GM12892 (cell line): ENCODE results near the gene STKLD1. TPM values are rescaled to one million over a fixed set of nuclear protein-coding genes. Genes with fewer than 3 reads are reported as not detected.
"Not testable (repeated sequence)": the region's sequence is repeated elsewhere in the genome, so short reads cannot be mapped to it uniquely, and the experiment has no call there.

Experiments used
- DNase-seq: peaks from one replicate; pipeline ENCODE4 v3.0.0; 2011; ENCODE audit not compliant: insufficient read length
- FAIRE-seq: peaks from 2 replicates; lab custom pipeline; 2011; peaks lifted over from hg19 to GRCh38; lab: Jason Lieb, UNC
- POLR2A ChIP-seq: IDR thresholded peaks from 2 replicates; pipeline ENCODE4 v1.6.1; 2011; ENCODE audit warnings: low read depth, low read length, control low read depth
- POLR2AphosphoS5 ChIP-seq: IDR thresholded peaks from 2 replicates; pipeline ENCODE4 v1.6.1; 2011; ENCODE audit warnings: low read depth, low read length, control low read depth
- TAF1 ChIP-seq: IDR thresholded peaks from 2 replicates; pipeline ENCODE4 v1.6.1; 2011; ENCODE audit warnings: low read depth, mild to moderate bottlenecking, control low read depth, low read length, borderline replicate concordance
- polyA plus RNA-seq: library from polyadenylated mRNA; unstranded; fragments of >200 nt; gene quantifications from one replicate; pipeline ENCODE4 v1.2.1, GENCODE V29; 2012; ENCODE audit warnings: missing spikeins, inconsistent platforms; ENCODE audit not compliant: missing spikeins

STKLD1 gene
- polyA plus RNA-seq = 2.1 TPM

DNA sequence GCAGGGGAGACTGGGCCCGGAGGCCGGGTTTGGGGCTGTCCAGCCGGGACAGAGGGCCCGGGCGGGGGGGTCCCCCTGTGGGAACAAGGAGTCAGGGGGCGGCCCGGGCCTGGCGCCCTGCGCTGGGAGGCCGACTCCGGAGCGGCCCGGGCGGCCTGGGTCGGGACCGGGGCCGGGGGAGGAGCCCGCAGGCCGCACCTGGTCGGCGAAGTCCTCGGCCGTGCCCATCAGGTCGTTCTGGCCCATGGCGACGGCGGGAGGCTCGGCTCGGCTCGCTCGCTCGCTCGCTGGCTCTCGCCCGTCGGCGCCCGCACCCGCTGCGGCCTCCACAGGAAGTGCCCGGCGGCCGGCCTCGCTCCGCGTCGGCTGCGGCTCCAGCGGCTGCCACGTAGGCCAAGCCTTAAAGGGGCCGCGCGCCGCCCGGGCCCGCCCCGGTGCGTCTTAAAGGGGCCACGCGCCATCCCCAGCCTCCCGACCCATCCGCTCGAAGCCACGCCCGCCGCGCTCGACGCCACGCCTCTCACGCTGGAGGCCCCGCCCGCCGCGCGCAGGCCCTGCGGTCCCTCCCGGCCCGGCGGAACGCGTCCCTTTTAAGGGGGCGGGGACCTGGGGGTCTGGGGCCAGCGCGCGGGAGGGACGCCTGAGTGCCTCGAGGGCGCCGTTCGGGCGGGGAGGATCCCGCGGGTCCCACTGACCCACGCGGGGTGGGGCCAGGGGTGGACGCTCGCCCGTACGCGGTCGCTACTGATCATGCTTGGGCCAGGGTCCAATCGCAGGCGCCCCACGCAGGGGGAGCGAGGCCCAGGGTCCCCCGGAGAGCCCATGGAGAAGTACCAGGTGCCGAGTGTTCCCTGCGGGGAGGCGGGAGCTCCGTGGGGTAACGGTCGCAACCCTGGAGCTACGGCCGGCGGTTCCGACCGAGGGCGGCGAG, at the start of gene STKLD1, which contains the start of gene SURF4:
STKLD1 (plus strand) TSS at position 643 of the 931 bp plus-strand sequence; CDS start at position 751, 108 bp downstream.
SURF4 (minus strand) TSS at position 337 of the 931 bp plus-strand sequence; CDS start at position 246, 91 bp downstream.
- peak; percentile 91 for TF ChIP-seq POLR2A
- TF ChIP-seq POLR2AphosphoS5 = peak; percentile 82
- peak; percentile 85 for TF ChIP-seq TAF1
- FAIRE-seq = peak; percentile 95

DNA sequence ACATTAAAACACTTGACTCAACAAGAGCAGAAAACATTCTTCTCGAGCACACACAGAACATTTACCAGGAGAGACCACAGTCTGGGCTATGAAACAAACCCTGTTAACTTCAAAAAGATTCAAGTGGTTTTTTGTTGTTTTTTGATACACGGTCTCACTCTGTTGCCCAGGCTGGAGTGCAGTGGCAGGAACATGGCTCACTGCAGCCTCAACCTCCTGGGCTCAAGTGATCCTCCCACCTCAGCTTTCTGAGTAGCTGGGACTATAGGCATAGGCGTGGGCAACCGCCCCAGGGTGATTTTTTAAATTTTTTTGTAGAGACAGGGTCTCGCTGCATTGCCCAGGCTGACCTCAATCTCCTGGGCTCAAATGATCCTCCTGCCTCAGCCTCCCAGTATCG, 49.1 kb upstream of the STKLD1 start:
- not testable (repeated sequence) for DNase-seq, FAIRE-seq

More for the DNA sequence above, at the start of gene STKLD1, which contains the start of gene SURF4:
- DNase-seq = peak; percentile 100

DNA sequence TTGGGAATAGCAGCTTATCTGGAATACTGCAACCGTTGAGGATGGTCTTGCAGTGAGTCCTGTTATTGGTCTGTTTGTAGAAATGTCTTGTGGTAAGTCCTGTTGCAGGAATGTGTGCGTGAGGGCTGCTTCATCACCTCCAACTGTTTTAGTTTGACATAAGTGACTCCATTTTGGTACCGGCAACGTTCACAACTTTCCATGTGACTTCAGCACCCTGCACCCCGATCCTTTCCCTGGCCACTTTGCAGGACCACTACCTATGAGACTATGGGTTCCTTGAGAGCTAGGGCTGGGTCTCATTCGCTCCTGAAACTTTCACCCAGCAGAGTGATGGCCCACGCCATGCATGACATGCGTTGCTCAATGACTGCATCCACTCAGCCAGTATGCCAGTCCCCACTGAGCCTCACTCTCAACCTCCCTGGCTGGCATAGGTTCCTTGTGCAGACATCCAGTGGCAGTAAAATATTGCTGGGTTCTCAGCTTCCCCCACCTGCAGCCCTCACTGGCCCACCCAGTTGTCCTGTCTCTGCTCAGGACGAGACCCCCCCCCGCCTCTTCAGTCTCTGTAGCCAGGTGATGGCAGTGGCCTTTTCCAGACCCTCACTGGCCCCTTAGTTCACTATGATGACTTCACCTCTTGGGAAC, 48.2 kb upstream of the STKLD1 start:
- no peak for FAIRE-seq
- no peak for TF ChIP-seq POLR2A
- TF ChIP-seq POLR2AphosphoS5 = no peak
- TF ChIP-seq TAF1 = no peak

DNA sequence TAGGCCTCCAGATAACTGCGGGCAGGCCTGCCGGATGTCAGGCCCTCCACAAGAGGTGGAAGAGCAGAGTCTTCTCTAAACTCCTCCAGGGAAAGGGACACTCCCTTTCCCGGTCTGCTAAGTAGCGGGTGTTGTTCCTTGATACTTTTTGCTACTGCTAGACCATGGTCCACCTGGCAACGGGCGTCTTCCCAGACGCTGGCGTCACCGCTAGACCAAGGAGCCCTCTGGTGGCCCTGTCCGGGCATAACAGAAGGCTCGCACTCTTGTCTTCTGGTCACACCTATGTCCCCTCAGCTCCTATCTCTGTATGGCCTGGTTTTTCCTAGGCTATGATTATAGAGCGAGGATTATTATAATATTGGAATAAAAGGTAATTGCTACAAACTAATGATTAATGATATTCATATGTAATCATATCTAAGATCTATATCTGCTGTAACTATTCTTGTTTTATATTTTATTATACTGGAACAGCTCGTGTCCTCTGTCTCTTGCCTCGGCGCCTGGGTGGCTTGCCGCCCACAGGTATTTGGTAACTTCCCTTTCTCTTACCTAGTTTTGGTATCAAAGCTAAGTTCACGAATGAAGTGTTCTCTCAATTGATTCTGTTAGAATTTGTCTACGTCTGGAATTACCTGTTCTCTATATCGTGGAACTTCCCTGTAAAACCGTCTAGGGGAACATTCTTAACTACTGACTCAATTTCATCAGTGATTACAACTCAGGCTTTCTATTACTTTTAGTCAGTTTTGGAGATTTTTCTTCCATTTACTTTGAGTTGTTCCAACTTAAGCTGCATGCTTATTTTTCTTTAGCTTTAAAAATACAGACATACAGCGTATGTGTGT, 46.6 kb upstream of the STKLD1 start:
- DNase-seq, FAIRE-seq: not testable (repeated sequence)

More for the DNA sequence above, 48.2 kb upstream of the STKLD1 start:
- no peak for DNase-seq

DNA sequence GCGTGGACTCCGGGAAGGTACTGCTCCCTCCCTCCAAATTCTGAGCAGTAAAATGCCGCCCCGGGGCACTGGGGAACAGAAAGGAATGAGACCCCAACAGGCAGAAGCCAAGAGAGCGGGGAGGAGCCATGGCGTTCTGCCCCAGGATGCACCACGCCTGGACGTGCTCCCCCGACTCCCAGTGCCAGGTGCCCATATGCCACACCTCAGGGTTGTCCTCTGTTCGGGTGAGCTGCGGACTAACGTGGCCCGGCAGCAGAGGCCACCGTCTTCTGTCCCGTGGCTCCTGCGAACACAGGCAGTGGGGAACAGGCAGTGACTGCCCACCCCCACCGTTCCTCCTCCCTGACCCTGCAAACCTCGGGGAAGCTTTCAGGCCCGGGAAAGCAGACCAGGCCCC, 44.9 kb upstream of the STKLD1 start:
- DNase-seq = no peak
- TF ChIP-seq TAF1 (no peak), POLR2A (no peak), POLR2AphosphoS5 (no peak)
- FAIRE-seq = no peak

DNA sequence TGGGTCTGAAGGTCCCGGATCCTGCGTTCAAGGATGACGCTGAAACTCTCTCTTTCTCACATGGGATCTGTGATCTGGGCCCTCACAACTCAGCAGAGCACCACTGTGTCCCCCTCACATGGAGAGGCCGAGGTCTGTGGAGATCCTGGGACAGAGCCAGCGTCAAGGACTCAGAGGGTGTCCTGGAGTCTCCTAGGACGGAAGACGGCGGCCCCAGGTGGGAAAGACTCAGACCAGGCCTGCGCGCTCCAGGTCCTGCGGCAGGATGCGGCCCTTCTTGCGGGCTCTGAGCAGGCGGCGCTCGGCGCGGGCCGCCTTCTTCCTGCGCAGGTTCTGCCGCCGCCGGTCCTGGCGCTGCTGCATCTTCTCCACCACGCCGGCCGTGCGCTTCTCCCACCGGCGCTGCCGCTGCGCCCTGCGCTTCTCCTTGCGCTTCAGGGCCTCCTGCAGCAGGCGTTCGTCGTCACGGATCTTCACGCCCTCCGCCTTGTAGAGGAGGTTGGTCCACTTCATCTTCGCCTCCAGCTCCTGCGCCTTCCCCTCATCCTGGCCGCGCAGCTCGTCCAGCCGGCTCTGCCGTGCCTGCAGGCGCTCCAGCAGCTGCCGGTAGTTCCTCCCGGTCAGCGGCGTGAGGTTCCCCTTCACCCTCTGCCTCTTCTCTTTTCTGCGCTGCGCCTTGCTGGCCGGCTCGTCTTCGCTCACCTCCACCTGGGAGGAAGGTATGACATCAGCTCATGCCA, 44.4 kb upstream of the STKLD1 start:
- no peak for TF ChIP-seq TAF1
- TF ChIP-seq POLR2AphosphoS5 = no peak
- no peak for TF ChIP-seq POLR2A
- no peak for FAIRE-seq
- no peak for DNase-seq

DNA sequence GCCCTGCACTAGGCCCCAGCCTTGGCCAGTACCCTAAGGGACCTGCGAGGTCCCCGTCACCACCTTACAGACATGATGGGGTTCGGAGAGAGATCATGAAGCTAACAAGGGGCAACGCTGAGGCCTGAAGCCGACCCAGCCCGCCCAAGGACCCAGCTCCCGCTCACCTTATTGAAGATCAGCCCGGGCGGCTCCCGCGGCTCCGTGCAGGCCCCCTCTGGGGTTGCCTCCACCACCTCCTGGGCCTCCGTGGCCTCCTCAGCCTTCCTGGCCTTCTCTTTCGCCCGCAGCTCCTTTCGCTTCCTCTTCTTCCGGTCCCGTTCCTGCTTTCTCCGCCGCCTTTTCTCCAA, 43.8 kb upstream of the STKLD1 start:
- FAIRE-seq = no peak
- TF ChIP-seq POLR2AphosphoS5 (no peak), POLR2A (no peak), TAF1 (no peak)
- DNase-seq = no peak

DNA sequence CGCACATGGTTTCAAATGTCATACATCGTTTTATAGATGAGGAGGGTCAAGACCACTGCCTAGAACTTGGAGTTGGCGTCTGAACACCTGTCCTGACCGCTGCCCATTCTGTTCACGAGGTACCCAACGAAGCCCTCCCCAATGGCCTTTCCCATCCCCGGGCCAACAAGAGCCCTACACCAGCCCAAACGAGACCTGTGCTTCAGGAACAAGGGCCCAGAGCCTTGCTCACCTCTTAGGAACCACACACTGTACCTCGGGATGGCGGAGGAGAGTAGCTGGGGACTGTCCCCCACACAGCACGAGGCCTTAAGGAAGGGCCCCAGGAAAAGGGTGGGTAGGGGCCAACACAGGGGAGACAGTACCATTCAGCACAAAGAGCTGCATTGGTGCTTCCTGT, 43.2 kb upstream of the STKLD1 start:
- FAIRE-seq (no peak), DNase-seq (no peak)
- no peak for TF ChIP-seq TAF1
- TF ChIP-seq POLR2AphosphoS5 = no peak
- no peak for TF ChIP-seq POLR2A

DNA sequence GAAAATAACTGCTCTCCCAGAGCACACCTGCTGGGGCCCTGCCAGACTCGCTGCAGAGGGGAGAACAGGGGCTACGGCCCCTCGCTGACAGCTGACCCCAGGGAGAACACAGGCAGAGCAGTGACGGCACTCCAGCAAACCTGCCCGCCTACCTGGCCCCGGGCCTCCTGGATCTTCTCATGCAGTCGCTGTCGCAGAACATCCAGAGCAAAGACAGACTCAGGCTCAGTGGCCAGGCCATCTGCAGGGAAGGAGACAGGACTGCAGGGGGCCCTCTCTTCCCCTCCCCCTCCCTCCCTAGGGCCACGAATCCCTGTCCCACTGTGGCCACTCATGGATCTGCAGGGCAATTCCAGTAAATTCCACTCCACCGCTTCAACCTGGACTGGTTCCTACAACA, 42.6 kb upstream of the STKLD1 start:
- no peak for FAIRE-seq
- DNase-seq = no peak
- no peak for TF ChIP-seq TAF1
- TF ChIP-seq POLR2A = peak; percentile 33; the same call in 1 of the 2 replicates
- no peak for TF ChIP-seq POLR2AphosphoS5

DNA sequence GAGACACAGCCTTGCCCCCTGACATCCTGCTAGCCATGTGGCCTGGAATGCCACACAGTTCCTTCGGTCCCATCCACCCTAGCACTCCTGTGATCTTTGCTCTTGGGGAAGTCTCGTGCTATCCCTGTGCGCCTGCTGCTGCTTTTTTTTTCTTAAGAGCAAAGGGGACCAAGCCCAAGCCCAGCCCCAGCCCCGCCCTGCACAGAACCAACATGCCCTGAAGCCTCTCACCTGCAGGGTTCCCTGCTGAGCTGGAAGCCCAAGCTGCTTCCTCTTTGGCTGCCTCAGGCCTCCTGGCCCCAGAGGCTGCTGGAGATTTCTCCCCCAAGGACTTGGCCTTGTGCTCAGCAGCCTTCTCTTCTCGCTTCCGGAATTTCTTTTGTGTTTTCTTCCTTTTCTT, 42.0 kb upstream of the STKLD1 start:
- FAIRE-seq = no peak
- DNase-seq = no peak
- no peak for TF ChIP-seq TAF1
- no peak for TF ChIP-seq POLR2A
- no peak for TF ChIP-seq POLR2AphosphoS5

DNA sequence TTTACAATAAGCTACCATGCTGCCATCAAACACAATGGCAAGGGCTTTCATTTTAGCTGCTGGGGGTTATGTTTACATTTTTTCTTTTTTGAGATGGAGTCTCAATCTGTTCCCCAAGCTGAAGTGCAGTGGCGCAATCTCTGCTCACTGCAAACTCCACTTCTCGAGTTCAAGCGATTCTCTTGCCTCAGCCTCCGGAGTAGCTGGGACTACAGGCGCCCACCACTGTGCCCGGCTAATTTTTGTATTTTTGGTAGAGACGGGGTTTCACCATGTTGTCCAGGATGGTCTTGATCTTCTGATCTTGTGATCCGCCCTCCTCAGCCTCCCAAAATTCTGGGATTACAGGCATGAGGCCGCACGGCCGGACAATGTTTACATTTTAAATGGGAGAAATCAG, 41.3 kb upstream of the STKLD1 start:
- DNase-seq, FAIRE-seq: not testable (repeated sequence)
